ENCODE measurements around the gene RBMS3. TPM values are rescaled to one million over a fixed set of nuclear protein-coding genes. Genes with fewer than 3 reads are reported as not detected.

RBMS3 gene
- total RNA-seq, 1 experiment from 2014 or later = 0.42 TPM

DNA sequence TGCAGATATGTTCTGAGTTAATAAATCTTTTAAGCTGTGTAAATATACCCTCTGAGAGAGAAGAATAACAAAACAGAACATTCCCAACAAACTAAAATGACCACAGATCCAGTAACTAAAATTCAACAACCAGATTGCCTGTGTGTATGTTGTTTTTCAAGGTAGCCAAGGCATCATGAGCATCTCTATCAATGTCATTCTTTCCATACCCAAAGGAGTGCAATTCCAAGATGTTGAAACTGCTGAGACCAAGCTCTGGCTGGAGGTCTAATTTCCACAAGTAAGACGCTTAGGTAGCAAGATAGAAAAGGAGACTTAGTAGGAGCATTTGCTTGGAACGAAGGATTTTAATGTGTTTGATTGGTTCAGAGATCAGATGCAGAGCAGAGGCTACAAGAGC is 276.3 kb downstream of the RBMS3 start:
- Histone ChIP-seq H3K27ac (ENCODE audit: low read depth, low read length) (no peak overlapping the region), H4K20me1 (ENCODE audit: insufficient read depth) (no peaks in the 10 kb centered on the region), H3K4me1 (ENCODE audit: control insufficient read depth in 1 of 2, insufficient read depth in 2 of 2, low read length in 2 of 2) (no peaks in the 10 kb centered on the region), H3K36me3 (ENCODE audit: control insufficient read depth in 1 of 2, insufficient read depth in 2 of 2, low read length in 2 of 2) (no peaks in the 10 kb centered on the region), H3K79me2 (ENCODE audit: insufficient read depth, low read length) (no peaks in the 10 kb centered on the region), H3K4me2 (ENCODE audit: low read length) (no peak overlapping the region), H3K27me3 (ENCODE audit: insufficient read depth, low read length) (no peaks in the 10 kb centered on the region), H2AFZ (ENCODE audit: low read depth, low read length, poor library complexity, severe bottlenecking) (no peak overlapping the region), H3K9ac (ENCODE audit: low read length) (no peak overlapping the region), H3K4me3 (replicated peaks in 1 of 2; ENCODE audit: low read depth in 1 of 2, low read length in 2 of 2) (no peak overlapping the region), H3K9me2 (ENCODE audit: insufficient read depth) (no peaks in the 10 kb centered on the region), H3K9me3 (ENCODE audit: control insufficient read depth in 1 of 2, insufficient read depth in 1 of 2, low read depth in 1 of 2, low read length in 2 of 2) (no peaks in the 10 kb centered on the region)
- ChIA-PET RAD21 (ENCODE audit: low non-redundant PET in 1 of 2, low total read pairs in 2 of 2, uncharacterized antibody in 2 of 2, unreplicated experiment in 2 of 2) (no interaction called here), CTCF (no interaction called here), POLR2A (no interaction called here)
- intact Hi-C loops (cut with micrococcal nuclease) = no loop called here
- BruUV-seq (replicated peaks) = no TSS peak
- DNase-seq (ENCODE audit: low read depth, low spot score) (no peak), ATAC-seq (no peak)
- no peak for TF ChIP-seq SIN3A (IDR thresholded peaks at IDR 0.05; ENCODE audit: low read depth)

DNA sequence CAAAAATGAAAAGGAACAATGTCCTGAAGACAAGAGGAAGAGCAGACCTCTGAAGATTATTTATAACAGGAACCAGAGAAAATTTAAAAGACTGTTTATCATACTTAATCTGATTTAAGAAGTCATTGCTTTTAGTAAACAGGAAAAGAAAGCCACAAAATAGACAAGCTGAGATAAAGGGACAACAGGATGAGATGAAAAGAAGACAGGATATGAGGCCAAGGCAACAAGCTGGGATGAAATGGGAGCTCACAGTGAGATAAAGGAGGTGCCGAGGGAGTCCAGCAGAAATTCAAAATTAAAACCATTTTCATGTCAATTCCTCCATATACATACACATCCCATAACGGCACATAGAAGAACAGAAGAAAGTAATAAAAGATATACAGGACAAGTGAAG is 277.0 kb downstream of the RBMS3 start:
- ChIA-PET CTCF (no interaction called here), POLR2A (no interaction called here), RAD21 (ENCODE audit: low non-redundant PET in 1 of 2, low total read pairs in 2 of 2, uncharacterized antibody in 2 of 2, unreplicated experiment in 2 of 2) (no interaction called here)
- Histone ChIP-seq H3K4me1 (ENCODE audit: control insufficient read depth in 1 of 2, insufficient read depth in 2 of 2, low read length in 2 of 2) (no peaks in the 10 kb centered on the region), H3K36me3 (ENCODE audit: control insufficient read depth in 1 of 2, insufficient read depth in 2 of 2, low read length in 2 of 2) (no peaks in the 10 kb centered on the region), H3K4me3 (replicated peaks in 1 of 2; ENCODE audit: low read depth in 1 of 2, low read length in 2 of 2) (no peak overlapping the region), H3K9me3 (ENCODE audit: control insufficient read depth in 1 of 2, insufficient read depth in 1 of 2, low read depth in 1 of 2, low read length in 2 of 2) (no peaks in the 10 kb centered on the region), H3K9ac (ENCODE audit: low read length) (no peak overlapping the region), H3K9me2 (ENCODE audit: insufficient read depth) (no peaks in the 10 kb centered on the region), H3K79me2 (ENCODE audit: insufficient read depth, low read length) (no peaks in the 10 kb centered on the region), H3K27me3 (ENCODE audit: insufficient read depth, low read length) (no peaks in the 10 kb centered on the region), H2AFZ (ENCODE audit: low read depth, low read length, poor library complexity, severe bottlenecking) (no peak overlapping the region), H3K27ac (ENCODE audit: low read depth, low read length) (no peak overlapping the region), H3K4me2 (ENCODE audit: low read length) (no peak overlapping the region), H4K20me1 (ENCODE audit: insufficient read depth) (no peaks in the 10 kb centered on the region)
- BruUV-seq (replicated peaks) = no TSS peak
- intact Hi-C loops (cut with micrococcal nuclease) = no loop called here
- ATAC-seq (no peak), DNase-seq (ENCODE audit: low read depth, low spot score) (no peak)
- TF ChIP-seq POLR2A (IDR thresholded peaks at IDR 0.05; ENCODE audit: borderline replicate concordance, extremely low read depth, insufficient read depth, insufficient read length) (no peak), ATF3 (IDR thresholded peaks at IDR 0.05) (no peak), ZNF274 (IDR thresholded peaks at IDR 0.05; ENCODE audit: low read depth, low read length) (no peak), MAX (IDR thresholded peaks at IDR 0.05) (no peak), YY1 (IDR thresholded peaks at IDR 0.05; ENCODE audit: extremely low read depth, insufficient replicate concordance, low read depth, low read length) (no peak), CTCF (IDR thresholded peaks at IDR 0.05 in 2 of 3, conservative IDR thresholded peaks at IDR 0.05 in 1 of 3; ENCODE audit: borderline replicate concordance in 1 of 3, insufficient read depth in 1 of 3, low read depth in 2 of 3, low read length in 2 of 3) (no peak), EGR1 (IDR thresholded peaks at IDR 0.05; ENCODE audit: low read depth) (no peak), FOSL1 (IDR thresholded peaks at IDR 0.05; ENCODE audit: low read depth) (no peak), RAD21 (IDR thresholded peaks at IDR 0.05; ENCODE audit: low read depth) (no peak), EZH2 (IDR thresholded peaks at IDR 0.05) (no peak), TCF7L2 (IDR thresholded peaks at IDR 0.05; ENCODE audit: borderline replicate concordance, extremely low read depth, insufficient read depth, insufficient read length) (no peak)
- TF ChIP-seq, protein P1, sequence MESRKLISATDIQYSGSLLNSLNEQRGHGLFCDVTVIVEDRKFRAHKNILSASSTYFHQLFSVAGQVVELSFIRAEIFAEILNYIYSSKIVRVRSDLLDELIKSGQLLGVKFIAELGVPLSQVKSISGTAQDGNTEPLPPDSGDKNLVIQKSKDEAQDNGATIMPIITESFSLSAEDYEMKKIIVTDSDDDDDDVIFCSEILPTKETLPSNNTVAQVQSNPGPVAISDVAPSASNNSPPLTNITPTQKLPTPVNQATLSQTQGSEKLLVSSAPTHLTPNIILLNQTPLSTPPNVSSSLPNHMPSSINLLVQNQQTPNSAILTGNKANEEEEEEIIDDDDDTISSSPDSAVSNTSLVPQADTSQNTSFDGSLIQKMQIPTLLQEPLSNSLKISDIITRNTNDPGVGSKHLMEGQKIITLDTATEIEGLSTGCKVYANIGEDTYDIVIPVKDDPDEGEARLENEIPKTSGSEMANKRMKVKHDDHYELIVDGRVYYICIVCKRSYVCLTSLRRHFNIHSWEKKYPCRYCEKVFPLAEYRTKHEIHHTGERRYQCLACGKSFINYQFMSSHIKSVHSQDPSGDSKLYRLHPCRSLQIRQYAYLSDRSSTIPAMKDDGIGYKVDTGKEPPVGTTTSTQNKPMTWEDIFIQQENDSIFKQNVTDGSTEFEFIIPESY (IDR thresholded peaks at IDR 0.05; ENCODE audit: extremely low read depth, insufficient replicate concordance, low read length) = no peak

Data from HCT116 (cell line).